Endothelial cell of umbilical vein (primary cell): ENCODE data around the gene METTL26.

Experiments used
- CTCF ChIP-seq, 2 donors: IDR thresholded peaks; 1 replicate in 1 of 2; 2 replicates in 1 of 2; pipeline ENCODE4 v1.5.1; 2011; ENCODE audit warnings: low read length in 2 of 2, mild to moderate bottlenecking in 2 of 2, moderate library complexity in 2 of 2, control low read depth in 1 of 2, inconsistent platforms in 1 of 2, low read depth in 1 of 2; ENCODE audit not compliant: insufficient read depth in 1 of 2; ENCODE audit errors: extremely low read depth in 1 of 2
- MAX ChIP-seq: IDR thresholded peaks from 2 replicates; pipeline ENCODE4 v1.6.1; 2011; ENCODE audit not compliant: insufficient read depth, insufficient read length
- POLR2A ChIP-seq: IDR thresholded peaks from 2 replicates; pipeline ENCODE4 v1.6.1; 2012; ENCODE audit warnings: low read depth, mild to moderate bottlenecking, control low read depth, low read length
- POLR2AphosphoS5 ChIP-seq: IDR thresholded peaks from 2 replicates; pipeline ENCODE4 v1.6.1; 2012; ENCODE audit warnings: low read depth, mild to moderate bottlenecking, control low read depth, low read length, moderate library complexity; ENCODE audit not compliant: insufficient read depth

GRCh38 chr16:684961-685696 lies 49.0 kb upstream of the METTL26 start:
- TF ChIP-seq MAX (no peak), CTCF (IDR thresholded peaks at IDR 0.05; ENCODE audit: extremely low read depth in 1 of 2, insufficient read depth in 1 of 2, low read depth in 1 of 2, low read length in 2 of 2) (no peak), POLR2AphosphoS5 (no peak), POLR2A (no peak)
